Measurements from ENCODE around the gene FEZ2.
A peak's percentile ranks its signal among the peaks of the same experiment; 100 is the strongest.

Gene FEZ2

DNA sequence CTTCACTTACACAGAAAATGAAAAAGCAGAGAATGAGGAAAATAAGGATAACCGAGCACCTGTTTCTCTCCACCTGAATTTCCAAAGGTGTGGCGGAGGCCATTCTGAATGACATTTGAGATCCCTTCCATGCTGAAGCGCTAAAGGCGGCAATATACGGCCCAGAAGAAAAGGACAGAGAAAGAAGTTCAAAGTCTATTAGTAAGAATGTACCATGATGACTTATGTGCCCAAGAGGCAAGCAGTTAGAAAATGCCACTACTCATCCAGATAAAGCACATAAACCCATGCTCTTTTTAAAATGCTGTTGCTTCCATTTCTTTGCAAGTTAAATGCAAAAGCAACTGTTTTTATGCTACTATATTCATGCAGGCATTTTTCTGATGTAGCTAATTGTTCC, 37.2 kb downstream of the FEZ2 start:
- no peak for DNase-seq

DNA sequence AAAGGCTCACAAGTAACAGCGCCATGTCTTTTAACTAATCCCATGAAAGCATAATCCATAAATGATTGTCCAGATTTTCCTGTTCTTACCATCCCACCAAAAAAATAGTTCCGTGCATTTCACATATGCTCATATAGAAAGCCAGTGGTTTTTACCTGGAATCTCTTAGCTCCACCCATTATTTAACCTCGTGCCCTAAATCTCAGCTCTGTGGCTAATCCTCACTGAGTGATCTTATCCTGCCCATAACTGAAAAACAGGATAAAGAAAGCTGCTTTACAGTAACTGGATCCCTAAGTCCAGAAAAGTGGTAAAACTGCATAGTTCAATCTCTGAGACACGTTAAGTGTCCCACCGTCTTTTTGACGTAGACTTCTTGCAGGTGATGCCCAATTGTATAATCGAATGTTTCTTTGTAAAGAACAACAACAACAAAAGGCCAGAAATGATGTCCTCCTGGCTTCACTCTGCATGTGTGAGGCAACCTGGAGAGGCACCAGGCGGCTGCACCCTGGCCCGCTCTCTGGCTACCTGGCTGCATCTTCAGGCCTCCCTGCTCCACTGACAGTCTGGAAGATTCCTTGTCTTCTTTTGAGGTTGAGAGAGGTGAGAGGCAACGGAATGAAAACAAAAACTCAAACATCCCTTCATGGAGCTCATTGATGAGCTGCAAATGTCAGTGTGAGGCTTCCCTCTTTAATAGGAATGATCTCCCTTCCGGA, 38.6 kb downstream of the FEZ2 start:
- no peak for DNase-seq

DNA sequence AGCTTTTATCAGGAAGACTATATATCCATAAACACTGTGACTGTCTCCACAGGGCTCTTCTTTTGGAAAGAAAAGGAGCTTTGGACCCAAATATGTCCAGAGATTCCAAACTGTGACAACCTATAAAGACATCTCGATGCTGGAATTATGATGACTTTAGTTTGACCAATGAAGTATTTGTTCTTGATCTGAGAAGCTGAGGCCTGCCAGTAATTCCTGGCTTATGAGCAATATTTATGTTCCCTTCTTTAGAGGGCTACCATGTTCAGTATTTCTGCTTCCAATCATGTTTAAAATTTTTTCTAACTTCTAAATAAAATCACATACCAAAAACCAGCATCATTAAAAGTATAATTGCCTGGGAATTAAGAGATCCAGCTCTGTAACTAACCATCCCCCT, 41.1 kb downstream of the FEZ2 start:
- no peak for DNase-seq

DNA sequence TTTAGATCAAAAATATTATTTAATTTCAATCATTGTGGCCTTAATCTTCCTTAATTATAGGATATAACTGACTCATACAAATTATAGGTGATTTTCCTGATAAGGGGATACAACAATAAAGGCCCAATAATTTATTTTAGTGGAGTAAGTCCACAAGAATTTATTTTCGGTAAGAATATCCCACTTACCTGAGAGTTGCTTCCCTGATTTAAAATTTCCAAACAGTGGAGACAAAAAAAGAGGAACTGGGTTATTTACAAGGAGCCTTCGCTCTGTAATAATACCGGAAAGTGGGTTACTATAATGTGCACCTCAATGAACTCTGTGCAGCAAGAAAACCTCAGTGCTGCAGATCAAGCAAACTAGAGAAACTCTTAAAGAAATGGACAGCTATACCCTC, 42.2 kb downstream of the FEZ2 start:
- no peak for DNase-seq

DNA sequence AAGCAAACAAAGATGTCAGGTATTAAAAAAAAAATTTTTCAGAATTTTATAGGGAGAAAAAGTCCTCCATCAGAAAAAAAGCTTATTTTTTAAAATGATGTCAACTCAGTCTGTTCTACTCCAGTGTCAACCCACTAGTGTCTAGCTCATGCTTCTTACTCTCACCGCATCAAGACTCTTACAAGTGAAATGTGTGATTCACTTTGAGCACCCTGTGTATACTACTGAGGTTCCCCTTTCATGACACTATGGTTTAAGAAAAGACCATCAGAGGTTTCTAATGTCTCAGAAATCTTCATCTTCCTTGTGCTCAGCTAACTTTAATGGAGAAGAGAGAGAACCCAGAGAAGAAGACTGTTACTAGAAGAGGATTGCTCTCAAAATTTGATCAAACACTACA, 43.4 kb downstream of the FEZ2 start:
- DNase-seq = no peak

DNA sequence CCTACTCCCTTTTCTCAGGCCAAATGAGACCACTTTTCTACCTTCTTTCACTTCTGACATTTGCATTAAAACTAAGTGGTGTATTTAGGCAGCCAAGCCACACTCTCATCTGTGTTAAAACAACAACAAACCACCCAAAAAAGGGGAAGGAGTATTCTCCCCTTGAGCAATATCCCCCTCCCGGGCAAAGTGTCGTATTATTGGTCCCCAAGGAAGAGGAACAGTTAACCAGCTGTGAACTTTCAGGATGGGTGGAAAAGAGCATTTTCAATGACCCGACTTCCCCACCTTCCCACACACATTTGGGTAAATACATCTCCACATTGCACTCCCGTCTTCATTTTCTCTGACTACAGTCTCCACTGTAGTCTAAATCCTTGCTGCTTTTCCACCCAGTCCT, 44.3 kb downstream of the FEZ2 start:
- DNase-seq = no peak

DNA sequence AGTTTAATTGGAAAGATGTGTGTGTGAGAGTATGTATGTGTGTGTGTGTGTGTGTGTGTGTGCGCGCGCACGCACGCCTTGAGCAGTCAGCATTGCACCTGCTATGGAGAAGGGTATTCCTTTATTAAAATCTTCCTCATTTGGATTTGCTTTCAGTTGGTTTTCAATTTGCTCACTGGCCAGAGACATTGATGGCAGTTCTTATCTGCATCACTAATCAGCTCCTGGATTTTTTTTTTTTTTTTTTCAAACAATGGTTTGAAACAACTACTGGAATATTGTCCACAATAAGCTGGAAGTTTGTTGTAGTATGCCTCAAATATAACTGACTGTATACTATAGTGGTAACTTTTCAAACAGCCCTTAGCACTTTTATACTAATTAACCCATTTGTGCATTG, 48.0 kb downstream of the FEZ2 start:
- no peak for DNase-seq

DNA sequence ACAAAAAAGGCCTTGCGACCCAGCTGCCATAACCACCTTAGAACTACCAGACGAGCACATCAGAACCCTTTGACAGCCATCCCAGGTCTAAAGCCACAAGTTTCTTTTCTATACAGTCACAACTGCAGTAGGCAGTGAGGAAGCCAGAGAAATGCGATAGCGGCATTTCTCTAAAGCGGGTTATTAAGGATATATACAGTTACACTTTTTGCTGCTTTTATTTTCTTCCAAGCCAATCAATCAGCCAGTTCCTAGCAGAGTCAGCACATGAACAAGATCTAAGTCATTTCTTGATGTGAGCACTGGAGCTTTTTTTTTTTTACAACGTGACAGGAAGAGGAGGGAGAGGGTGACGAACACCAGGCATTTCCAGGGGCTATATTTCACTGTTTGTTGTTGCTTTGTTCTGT, 48.8 kb downstream of the FEZ2 start:
- no peak for DNase-seq

DNA sequence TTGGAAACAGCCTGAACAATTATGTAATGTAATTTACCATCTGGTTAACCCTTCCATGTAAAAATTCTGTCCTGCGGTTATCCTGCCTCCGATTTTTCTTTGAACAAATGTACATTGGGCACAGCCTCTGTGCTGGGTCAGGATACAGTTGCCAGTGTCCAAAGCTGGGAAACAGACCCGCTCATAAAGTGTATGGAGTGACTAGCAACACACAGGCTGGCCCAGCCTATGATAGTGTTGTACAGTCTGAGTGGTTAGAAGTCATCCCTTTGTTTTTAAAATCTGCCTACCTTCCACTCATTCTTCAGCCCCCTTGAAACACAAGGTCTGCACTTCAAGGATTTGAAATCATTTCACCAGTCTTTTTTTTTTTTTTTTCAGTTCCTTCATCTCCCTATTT, 50.1 kb downstream of the FEZ2 start:
- DNase-seq = no peak

DNA sequence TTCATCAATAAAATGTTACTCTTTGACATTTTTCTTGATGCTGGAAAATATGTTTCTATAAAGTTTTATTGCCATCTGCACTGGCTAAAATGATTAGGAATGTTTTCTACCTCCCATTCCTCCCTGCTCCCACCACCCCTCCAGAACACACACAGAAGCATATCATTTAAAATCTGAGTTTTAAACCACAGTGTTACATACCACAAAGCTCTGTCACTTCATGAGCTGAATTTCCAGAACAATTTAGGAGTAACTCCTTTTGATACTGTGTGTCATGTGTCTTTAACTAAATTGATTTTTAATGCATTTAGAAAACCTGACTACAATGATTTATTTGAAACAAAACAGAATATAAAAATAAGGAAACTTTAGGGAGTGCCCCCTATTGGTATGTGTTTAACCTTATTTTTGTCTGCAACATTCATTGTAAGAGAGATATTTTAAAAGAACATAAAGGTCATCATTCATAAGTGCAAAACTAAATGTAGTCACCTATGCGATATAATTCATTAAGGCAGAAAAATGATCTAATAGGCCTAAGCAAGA, 52.0 kb downstream of the FEZ2 start:
- no peak for DNase-seq

DNA sequence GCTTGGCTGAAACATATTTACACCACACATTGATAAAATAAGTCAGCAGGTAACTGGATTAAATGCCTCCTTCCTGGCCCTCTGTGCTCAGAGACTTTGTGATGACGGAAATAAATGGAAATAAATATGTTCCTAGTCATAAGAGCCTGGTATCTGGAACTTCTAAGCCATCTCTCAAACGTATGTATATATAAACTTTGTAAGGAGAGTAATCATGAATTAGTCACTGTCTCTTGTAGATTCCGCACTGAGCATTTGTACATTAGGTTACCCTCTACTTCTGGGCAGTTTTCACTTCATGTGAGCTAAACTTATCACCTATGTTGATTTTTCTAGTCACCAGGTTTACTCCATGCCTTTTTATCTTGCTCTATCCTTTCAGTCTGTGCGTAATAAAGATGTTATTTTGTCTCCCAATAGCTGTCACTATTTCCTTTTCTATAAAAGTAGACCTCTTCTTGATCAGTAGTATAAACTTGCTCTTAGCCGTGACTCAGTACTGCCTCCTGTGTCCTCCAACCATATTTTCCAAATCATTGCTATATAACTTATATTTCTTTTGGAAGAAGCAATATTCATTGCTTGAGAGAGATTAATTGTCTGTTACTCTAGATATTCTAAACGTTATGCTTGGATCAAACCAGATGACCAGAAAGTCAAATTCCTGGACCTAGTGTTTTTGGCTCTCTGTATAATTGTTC, 53.2 kb downstream of the FEZ2 start:
- no peak for DNase-seq

DNA sequence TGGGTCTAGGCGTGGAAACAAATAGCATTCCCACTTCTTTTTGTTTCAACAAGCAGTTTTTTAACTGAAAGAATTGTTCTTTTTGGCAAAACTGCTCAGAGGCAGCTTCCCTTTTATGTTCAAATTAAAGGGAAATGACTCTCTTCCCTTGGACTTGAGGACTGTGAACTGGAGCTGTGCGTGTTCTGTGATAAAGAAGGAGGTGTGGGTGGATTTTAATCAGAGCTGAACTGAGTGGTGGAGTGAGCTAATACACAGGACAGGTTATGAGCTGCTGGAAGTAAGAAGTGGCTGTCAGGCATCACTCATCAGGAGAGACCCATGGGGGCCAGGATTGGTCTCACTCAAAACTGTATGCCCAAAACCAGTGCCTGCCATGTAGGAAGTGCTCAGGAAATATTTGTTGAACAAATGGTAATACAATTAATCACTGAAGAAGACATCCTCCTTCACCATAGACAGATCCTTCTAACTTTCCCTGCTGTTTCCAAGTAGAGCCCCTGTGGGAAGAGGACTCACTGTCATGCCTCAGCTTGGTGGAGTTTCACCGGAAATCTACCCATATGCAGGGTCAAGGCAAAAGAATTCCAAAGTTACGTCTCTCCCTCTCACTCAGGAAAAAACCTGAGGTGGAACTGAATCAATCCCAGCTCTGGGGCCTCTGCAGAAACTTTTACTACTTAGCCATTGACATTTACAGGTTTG, 55.9 kb downstream of the FEZ2 start:
- DNase-seq = no peak

DNA sequence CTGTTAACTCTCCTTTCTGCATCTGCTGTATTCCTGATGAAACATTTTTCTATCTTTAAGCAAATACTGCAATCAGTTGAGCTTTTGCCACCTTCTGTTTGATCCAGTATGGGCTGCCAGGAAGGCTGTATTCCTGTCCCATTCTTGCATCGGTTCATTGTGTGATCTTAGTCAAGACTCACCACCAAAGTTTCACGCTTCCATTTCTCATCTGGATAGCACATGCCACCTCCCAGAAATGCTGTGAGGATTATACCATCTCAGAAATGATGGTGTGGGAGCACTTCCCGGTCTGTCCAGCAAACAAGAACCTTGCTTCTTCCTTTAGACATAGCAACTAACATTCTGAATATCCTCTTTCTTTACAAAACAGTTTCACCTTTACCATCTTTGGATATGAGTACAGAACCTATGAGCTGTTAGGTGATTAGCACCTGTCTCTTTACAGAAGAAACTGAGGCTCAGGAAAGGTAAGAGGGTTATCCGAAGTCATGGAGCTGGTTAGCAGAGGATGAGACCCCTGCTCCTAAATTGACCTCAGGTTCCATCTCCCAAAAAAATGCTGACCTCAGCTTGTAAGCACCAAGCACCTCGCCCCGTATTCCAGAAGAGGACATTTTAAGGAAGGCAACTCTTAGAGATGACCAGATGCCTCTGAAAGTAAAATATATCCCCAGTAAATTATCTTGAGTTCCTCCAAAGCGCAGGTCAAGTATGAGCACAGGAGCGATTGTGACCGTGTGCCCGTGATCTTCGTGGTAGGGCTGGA, 56.8 kb downstream of the FEZ2 start:
- DNase-seq = no peak

DNA sequence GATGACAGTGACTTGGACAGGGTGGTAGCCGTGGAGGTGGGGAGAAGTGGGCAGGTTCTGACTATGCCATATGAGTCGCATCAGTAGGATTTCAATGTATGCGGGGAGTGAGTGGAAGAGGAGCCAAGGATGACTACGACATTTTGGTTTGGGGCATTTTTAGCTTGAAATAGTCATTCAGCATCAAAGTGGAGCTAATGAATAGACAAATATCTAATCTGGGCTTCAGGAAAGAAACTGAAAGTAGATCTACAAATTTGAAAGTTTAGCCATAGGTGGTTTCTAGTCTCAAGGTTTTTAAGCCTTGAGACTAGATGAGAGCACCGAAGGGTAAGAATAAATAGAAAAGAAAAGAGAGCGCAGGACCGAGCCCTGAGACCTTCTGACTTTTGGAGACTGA, 58.3 kb downstream of the FEZ2 start:
- no peak for DNase-seq

DNA sequence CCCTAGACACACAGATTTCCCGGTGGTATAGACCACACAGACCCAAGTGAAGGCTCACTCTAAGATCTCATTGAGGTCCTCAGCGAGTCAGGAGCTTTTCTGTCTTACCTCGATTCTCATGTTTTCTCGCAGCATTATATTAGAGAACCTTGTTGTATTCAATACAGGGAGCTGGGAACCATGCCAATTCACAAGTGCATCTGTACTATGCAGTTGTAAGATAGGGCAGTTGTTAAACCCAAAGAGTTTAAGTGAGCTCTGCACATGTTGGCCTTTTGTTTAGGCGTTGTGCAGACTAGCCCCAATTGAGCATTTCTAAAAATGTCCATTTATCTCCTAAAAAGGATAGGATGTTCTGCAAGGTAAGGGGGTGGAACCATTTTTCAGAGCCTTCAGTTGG, 59.6 kb downstream of the FEZ2 start:
- peak; percentile 48 for DNase-seq

DNA sequence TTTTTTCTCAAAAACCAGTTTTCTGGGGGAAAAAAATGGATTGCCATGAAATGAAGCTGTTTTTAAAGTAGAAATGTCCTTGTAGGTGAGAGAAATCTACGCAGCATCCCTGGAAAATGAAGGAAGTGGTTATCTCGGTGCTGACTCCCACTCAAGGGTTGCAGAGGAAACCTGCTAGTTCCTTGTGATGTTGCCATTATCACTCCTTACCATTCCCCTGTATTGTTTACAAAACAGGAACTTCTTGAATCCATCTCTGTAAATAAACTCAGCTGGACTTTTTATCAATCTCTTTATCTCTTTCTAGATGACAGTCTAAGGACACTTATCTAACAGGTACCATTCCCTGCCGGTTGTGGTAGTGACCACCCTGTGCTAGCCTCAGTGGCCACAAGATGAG, 61.2 kb downstream of the FEZ2 start:
- no peak for DNase-seq

DNA sequence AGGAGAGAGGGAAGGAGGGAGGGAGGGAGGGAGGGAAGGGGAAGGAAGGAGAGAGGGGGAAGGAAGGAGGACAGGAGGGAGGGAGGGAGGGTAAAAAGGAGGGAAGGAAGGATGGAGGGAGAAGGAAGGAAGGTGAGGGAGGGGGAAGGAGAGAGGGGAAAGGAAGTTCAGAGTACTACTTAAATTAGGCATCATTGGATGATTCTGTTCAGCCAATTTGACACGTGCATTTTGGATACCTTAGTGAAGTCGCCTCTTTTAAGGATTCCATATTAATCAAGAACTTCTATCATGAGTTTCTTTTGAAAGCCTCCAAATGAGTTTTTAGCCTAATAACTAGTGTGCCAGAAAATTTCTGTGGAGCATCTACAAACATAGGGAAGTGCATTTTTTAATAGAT, 62.9 kb downstream of the FEZ2 start:
- DNase-seq = no peak

DNA sequence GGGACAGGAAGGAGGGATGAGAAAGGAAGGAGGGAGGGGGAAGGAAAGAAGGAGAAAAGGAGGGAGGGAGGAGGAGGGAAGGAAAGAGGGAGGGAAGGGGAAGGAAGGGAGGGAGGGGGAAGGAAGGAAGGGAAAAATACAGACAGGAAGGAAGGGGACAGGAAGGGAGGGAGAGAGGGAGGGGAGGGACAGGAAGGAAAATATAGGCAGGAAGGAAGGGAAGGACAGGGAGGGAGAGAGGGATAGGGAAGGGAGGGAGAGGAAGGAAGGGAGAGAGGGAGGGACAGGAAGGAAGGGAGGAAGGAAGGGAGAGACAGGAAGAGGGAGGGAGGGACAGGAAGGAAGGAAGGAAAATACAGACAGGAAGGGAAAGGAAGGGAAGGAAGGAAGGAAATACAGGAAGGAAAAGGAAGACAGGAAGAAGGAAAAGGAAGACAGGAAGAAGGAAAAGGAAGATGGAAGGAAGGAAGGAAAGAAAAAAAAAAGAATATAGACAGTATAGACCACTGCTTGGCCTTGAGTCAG, 63.6 kb downstream of the FEZ2 start:
- no peak for DNase-seq

DNA sequence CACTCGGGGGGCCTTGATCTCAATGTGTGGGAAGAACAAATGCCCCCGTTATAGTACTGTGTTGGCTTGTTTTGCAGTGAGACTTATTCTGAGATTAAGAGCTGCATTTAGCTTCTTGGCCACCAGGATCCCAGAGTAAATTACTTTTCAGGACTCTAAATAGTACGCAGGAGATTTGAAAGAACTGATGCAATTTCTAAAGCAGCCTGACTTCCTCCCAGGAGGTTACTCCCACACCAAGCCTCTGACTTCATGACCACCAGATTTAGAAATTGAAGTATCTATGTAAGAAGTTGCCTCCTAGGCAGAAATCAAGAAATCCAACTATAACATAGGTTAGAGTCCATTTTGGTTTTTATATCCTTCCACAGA, 67.0 kb downstream of the FEZ2 start:
- no peak for DNase-seq

DNA sequence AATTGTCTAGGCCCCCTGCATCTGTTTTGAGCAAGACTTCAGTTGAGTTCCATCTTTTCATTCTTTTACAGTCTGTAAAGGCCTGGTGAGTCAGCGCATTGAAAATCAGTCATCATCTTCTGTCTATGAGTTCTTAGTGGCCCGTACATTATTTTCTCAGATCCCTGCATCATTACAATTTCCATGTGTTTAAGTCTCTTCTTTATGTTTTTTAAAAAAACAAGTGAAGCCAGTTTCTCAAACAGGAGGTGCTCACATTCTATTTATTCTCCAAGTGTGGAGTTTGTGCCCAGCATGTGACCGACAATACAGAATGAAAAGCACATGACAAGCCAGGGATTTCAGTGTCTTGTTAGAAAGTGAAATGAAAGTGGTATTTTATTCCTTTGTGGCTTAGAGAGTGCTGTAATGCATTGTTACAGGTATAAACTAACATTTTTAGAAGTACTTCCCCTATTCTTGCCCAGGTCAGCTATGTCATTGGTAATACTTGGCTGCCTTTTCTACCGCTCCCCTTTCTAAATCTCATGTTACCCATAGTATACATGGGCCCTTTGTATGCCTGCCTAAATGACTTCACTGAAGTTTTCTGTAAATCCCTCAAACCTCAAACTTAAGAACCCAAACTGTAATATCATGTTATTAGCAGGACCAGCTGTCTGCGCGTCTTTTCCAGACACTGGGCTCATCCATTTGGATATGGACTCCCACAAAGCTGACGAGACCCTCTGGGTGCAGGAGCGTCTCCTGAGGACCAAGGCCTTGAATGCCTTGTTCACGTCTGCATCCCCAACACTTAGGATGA, 67.6 kb downstream of the FEZ2 start:
- no peak for DNase-seq

DNA sequence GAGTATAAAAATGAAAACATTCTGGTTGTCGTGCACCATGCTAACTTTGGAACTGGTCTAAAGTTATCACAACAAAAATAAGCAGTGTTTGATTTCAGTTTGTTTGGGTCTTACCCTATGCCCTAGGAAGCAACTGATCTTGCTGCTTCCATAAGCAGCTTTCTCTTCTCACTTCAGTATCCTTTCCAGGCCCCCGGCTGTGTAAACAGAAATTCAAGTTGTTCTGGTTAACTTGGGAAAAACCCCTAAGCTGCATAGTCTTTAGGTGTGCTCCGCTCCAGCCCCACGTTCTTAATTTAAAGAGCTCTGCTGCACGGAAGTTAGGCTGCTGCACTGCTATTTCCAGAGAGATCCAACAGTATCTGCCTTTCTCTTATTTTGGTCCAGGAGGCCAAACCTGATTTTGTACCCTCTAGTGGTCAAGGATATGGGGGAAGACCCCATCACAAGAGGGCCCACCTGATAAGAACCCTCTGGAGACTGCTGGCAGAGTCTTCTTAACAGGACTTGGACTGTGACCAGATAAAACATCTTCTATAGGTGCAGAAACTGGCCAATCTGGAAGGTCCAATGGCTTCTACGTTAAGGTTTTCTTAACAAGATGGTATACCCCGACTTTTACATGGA, 69.1 kb downstream of the FEZ2 start:
- DNase-seq = no peak

DNA sequence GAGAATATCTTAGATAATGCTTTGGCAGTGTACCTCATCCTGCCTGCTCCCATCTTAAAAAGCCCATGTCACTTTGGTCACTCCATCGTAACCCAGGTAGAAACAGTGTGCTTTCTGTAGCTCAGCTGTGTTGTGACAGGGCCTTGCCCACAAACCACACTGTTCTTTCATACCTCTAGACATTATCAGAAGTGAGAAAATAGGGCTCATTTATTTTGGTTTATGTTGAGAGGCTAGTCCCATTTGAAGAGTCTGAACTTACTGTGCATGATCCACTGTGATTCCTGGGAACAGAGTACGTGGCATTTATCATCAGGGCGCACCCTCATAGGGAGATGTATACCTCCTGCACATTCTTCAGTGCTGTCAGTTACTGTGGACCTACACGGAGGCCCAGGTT, 69.7 kb downstream of the FEZ2 start:
- DNase-seq = no peak
